GM13977 (cell line): Measurements from ENCODE around the gene TBC1D22A.

Source experiments
- DNase-seq: peaks from one replicate; pipeline ENCODE4 v3.0.0; 2012; ENCODE audit warnings: low spot score
- in situ Hi-C: fragments of 300-500 bp; cut with MboI; formaldehyde crosslinking; loops from one replicate; pipeline ENCODE4 v1.12.0; 2022; ENCODE audit warnings: low sequenced_read_pairs, low pct_unique_long_range_greater_than_20kb, mixed read lengths, inconsistent platforms; ENCODE audit not compliant: unreplicated experiment
- TF ChIP-seq, protein P1 (sequence below): IDR thresholded peaks from 2 replicates; pipeline ENCODE4 v1.5.1; 2012; ENCODE audit warnings: mild to moderate bottlenecking, control low read depth; ENCODE audit not compliant: insufficient read depth; ENCODE audit errors: extremely low read depth, missing control alignments

TBC1D22A gene

GRCh38 chr22:46911346-46911745 is 148.9 kb downstream of the TBC1D22A start:
- in situ Hi-C loops: no loop called here
- no peak for DNase-seq
- TF ChIP-seq, protein P1, sequence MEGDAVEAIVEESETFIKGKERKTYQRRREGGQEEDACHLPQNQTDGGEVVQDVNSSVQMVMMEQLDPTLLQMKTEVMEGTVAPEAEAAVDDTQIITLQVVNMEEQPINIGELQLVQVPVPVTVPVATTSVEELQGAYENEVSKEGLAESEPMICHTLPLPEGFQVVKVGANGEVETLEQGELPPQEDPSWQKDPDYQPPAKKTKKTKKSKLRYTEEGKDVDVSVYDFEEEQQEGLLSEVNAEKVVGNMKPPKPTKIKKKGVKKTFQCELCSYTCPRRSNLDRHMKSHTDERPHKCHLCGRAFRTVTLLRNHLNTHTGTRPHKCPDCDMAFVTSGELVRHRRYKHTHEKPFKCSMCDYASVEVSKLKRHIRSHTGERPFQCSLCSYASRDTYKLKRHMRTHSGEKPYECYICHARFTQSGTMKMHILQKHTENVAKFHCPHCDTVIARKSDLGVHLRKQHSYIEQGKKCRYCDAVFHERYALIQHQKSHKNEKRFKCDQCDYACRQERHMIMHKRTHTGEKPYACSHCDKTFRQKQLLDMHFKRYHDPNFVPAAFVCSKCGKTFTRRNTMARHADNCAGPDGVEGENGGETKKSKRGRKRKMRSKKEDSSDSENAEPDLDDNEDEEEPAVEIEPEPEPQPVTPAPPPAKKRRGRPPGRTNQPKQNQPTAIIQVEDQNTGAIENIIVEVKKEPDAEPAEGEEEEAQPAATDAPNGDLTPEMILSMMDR: no peak

DNA sequence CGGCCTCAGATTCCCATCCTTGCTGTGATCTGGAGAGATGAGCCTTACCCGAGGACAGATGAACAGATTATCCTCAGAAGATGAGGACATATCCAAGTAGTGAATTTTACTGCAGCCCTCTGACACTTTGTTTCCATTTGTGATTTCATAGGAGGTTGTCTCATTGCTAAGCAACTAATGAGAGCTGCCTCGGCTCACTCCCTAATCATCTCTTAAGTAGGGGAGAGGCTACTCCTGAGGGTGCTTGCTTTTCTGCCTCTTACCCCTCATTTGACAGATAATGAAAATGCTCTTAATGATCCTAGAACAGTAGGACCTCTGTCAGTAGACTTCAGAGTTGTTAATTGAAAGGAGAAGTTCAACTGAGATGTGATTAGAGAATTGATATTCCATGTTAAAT is 150.9 kb downstream of the TBC1D22A start:
- TF ChIP-seq, protein P1: no peak
- DNase-seq: no peak
- in situ Hi-C loops: no loop called here

GRCh38 chr22:46914481-46914880 is 152.0 kb downstream of the TBC1D22A start:
- TF ChIP-seq, protein P1: no peak
- no peak for DNase-seq
- in situ Hi-C loops: no loop called here

GRCh38 chr22:46914916-46915894 is 152.8 kb downstream of the TBC1D22A start:
- in situ Hi-C loops: no loop called here
- TF ChIP-seq, protein P1: no peak
- DNase-seq: no peak

GRCh38 chr22:46915950-46916730 is 153.7 kb downstream of the TBC1D22A start:
- DNase-seq: no peak
- TF ChIP-seq, protein P1: no peak
- in situ Hi-C loops: no loop called here

GRCh38 chr22:46916886-46917770 is 154.7 kb downstream of the TBC1D22A start:
- in situ Hi-C loops: no loop called here
- TF ChIP-seq, protein P1: no peak
- DNase-seq: no peak
